GM21515 (cell line): ENCODE results near the gene TMEM17.
"Not testable (repeated sequence)": the region's sequence is repeated elsewhere in the genome, so short reads cannot be mapped to it uniquely, and the experiment has no call there.

Source experiments
- ATAC-seq: cut with Tn5 transposase; IDR thresholded peaks from one replicate; pipeline ENCODE4 v1.9.1; 2021; ENCODE audit not compliant: unreplicated experiment

The TMEM17 gene

GRCh38 chr2:62505750-62506420 lies at the start of gene TMEM17:
TSS of gene TMEM17 (minus strand) at chr2:62506195. CDS start at chr2:62506129, 66 bp downstream.
- peak; percentile 82 for ATAC-seq

GRCh38 chr2:62554440-62554839 lies 48.4 kb upstream of the TMEM17 start:
- ATAC-seq, result no peak

- no peak for ATAC-seq
These were observed 44.5 kb upstream of the TMEM17 start for GRCh38 chr2:62550461-62550860.

GRCh38 chr2:62547854-62548253 lies 41.9 kb upstream of the TMEM17 start:
- ATAC-seq, result no peak

GRCh38 chr2:62545261-62545660 lies 39.3 kb upstream of the TMEM17 start:
- no peak for ATAC-seq

- no peak for ATAC-seq
These were observed 34.6 kb upstream of the TMEM17 start for GRCh38 chr2:62540408-62541168.

GRCh38 chr2:62539606-62540407 lies 33.8 kb upstream of the TMEM17 start:
- ATAC-seq, result no peak

- no peak for ATAC-seq
These were observed 32.8 kb upstream of the TMEM17 start for GRCh38 chr2:62538756-62539155.

- ATAC-seq, result no peak
These were observed 31.8 kb upstream of the TMEM17 start for GRCh38 chr2:62537814-62538213.

GRCh38 chr2:62536873-62537547 lies 31.0 kb upstream of the TMEM17 start:
- ATAC-seq, result no peak

GRCh38 chr2:62535521-62535920 lies 29.5 kb upstream of the TMEM17 start:
- ATAC-seq, result not testable (repeated sequence)

- ATAC-seq, result no peak
These were observed 25.6 kb upstream of the TMEM17 start for GRCh38 chr2:62531594-62531993.

- no peak for ATAC-seq
These were observed 23.8 kb upstream of the TMEM17 start for GRCh38 chr2:62529758-62530157.

GRCh38 chr2:62527478-62528210 lies 21.6 kb upstream of the TMEM17 start:
- ATAC-seq, result no peak

- ATAC-seq, result no peak
These were observed 20.8 kb upstream of the TMEM17 start for GRCh38 chr2:62526531-62527381.

GRCh38 chr2:62525549-62526269 lies 19.7 kb upstream of the TMEM17 start:
- ATAC-seq, result no peak

GRCh38 chr2:62524293-62524941 lies 18.4 kb upstream of the TMEM17 start:
- ATAC-seq, result no peak

- not testable (repeated sequence) for ATAC-seq
These were observed 15.1 kb upstream of the TMEM17 start for GRCh38 chr2:62521061-62521460.
